Smooth muscle cell of the brain vasculature (primary cell): ENCODE results near the gene TCF7L2.

Experiments
- DNase-seq: peaks from one replicate; pipeline ENCODE4 v3.0.0-alpha.2; 2012; ENCODE audit warnings: low read depth, low spot score

TCF7L2 gene

GRCh38 chr10:113176652-113177155 is 226.7 kb downstream of the TCF7L2 start:
- DNase-seq, result no peak

DNA sequence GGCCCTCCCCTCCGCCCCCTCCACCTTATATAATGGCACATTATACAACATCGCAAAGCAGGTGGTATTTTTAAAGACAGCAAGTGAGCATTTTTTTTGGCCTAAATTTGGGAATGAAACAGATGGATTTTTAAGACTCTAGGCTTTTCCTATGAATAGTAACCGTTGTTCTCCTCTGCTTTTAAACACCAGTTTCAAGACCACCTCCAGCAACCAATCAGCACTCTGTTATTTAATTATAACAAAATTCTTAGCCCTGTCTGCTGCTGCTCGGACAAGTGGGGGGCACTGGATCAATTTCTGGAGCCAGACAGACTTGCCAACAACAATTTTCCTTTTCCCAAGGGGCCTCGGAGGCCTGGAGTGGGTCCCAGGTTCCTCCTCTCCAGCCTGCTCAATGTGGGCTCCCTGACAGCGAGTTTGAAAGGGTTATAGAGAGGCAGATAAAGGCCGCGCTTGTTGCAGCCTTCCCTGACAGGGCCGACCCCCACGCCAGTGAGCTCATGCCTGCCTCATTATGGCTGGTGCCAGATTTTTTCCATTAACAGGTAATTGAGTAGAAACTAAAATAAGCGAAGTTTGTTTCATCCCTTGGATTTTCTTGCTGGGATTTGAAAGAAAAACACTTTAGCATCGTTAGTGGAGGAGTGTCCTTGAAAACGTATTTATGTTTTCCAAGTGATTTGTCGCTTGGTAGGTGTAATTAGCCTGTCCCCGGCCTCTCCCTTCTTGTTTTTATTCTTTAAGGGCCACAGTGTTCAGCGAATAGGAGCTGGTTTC is 227.3 kb downstream of the TCF7L2 start:
- DNase-seq, result no peak

DNA sequence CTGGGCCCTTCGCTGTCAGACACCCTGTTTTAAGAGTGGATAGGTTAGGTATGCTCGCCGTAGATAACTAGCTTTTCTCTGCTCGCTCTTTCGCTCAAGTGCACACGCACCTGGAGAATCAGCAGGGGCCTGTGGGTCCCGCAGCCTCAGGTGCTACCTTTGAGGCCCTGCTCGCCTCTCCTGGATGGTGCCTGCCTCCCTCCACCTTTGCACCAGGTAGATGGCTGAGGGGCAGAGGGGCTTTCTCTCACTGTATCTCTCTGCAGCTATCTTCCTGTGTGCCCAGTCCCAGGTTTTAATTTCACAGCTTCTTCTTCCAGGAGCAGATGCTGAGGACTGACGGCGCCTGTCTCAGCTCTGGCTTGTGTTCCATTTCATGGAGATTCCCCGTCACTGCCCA is 227.9 kb downstream of the TCF7L2 start:
- no peak for DNase-seq

- DNase-seq, result no peak
These were observed 228.7 kb downstream of the TCF7L2 start for GRCh38 chr10:113178771-113179170.

- DNase-seq, result no peak
These were observed 229.2 kb downstream of the TCF7L2 start for GRCh38 chr10:113179265-113179664.

DNA sequence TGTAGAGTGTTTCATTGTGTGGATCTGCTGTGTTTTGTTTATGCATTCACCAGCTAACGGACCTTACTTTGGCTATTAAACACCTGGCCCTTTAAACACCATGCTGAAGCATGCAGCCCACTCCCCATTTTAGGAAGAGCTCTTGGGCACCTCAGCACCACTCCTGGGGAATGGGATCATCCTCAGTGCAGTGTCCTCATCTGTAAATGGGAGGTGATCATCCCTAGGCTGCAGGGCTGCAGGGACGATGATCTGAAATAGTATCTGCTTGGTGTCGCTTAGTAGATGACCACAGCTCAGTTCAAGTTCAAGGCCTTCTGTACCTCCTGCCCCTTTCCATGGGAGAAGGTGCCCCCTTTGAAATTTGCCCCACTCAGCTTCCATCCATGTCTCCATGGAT is 229.9 kb downstream of the TCF7L2 start:
- DNase-seq, result no peak

DNA sequence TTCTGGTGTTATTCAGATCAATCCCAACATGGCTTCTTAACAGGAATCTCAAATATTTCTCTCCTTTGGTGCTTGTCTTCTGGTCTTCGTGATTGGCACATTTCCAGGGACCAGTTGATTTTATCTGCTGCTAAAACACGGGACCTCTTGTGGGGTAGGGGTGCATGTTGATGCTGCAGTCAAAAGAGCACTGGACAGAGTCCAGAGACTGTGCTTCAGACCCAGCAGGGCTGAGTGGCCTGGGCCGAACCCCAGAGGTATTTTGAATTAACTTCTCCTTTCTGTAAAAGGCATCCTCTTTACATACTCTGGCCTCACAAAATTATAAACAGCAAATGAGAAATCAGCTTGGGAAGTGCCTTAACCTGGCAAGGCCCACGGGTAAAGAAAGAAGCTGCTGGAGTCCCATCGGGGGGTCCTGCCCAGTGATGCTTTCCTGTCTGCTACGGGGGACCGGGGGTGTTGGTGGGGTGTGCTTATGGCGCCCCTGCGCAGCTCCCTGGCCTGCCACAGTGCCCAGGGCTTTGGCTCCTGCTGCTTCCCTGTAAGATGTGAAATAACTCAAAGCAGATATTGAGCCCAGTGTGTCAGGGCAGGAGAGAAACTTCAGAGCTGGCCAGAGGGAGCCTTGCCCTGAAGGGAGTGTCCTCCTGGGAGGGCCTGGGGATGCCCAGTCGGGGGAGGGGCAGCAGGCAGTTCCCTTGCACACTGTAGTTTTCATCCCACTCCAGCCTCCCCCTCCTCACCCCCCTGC is 230.5 kb downstream of the TCF7L2 start:
- no peak for DNase-seq

DNA sequence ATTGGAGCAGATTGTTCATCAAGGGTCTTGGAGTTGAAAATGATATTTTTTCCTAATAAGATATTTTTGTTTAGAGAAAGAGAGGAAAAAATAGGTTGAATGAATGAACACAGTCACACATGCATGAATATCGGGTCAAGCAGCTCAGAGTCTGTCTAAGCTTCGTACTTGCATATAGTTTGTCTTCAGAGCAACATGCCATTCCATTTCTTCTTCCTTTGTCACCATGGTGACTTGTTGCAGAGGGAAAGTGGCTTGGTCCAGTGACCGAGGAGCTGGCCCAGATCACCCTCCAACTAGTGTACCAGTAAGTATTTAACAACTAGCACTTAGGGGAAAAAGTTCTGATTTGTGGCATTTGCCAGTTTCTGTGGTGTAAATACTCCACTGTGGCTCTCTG is 232.1 kb downstream of the TCF7L2 start:
- DNase-seq, result no peak

- no peak for DNase-seq
These were observed 233.5 kb downstream of the TCF7L2 start for GRCh38 chr10:113183573-113183972.

DNA sequence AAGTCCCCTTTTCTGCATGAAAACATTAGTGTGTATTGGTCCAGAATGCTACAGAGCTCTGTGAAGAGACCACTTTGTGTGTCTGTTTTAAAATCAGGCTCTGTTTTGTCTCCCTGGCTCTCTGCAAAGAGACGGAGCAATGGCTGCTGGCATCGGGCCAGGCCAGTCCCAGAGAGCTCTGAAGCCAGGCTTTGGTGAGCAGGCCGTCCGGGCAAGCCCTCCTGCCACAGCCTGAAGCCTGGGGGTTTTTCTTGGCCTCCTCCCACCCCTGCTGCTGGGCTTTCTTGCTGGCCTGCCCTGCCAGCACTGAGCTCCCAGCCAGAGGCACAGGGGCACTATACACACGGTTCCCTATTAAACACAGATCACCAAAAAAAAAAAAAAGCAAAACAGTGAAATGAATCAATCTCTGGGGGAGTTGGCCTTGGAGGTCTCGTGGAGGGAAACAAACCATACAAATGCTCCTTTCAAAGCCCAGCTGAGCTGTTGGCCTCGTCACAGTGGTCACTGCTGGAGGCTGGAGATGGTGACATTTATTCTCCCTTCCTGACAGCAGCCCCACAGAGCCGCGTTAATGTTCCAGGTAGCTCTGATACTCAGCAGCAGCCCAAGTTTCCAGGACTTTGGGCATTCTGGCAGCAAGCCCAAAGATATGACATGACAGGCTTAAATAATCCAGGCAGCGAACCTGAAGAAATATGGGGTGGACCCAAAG is 237.2 kb downstream of the TCF7L2 start:
- DNase-seq, result no peak

DNA sequence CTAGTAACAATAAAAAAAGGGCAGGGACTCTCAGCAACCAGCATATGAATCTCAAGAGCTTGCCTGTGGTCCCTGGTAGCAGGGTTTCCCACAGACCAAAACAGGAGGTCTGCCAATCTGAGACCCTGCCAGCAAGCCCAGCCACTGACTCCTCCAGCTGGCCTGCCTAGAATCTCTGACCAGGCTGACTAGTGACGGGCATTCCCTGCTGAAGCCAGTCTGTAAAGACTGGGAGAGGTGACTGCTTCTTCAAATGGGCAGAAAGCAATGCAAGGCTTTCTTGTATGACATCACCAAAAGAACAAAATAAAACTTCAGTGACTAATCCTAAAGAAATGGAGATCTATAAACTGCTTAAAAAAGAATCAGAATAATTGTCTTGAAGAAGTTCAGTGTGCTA is 249.4 kb downstream of the TCF7L2 start:
- DNase-seq, result no peak

DNA sequence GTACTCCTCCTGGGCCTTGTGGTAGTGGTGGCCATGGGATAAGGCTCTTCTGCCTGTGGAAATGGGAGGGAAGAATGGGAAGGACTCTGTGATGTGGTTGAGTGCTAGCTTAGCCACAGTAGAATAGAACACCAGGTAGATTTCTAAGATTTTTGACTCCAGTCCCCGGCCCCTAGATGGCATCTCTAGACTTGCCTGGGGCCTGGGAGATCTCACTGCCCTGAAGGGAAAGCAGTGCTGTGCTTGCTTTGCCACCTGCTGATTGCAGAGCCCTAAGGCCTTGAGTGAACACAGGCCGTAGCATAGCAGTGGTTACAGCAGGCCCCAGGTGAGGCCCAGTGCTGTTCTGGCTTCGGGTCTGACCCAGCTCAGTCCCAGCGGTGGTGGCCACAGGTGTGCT is 252.0 kb downstream of the TCF7L2 start:
- DNase-seq, result no peak

GRCh38 chr10:113207924-113208323 is 257.9 kb downstream of the TCF7L2 start:
- no peak for DNase-seq

- DNase-seq, result no peak
These were observed 263.0 kb downstream of the TCF7L2 start for GRCh38 chr10:113213035-113213434.

GRCh38 chr10:113214331-113214730 is 264.3 kb downstream of the TCF7L2 start:
- no peak for DNase-seq

GRCh38 chr10:113216102-113216501 is 266.1 kb downstream of the TCF7L2 start:
- peak; percentile 9 for DNase-seq
